SK-N-DZ (cell line): Measurements from ENCODE around the gene RNF217.
"Not testable (repeated sequence)": the region's sequence is repeated elsewhere in the genome, so short reads cannot be mapped to it uniquely, and the experiment has no call there.

Source experiments
- DNase-seq: peaks from one replicate; pipeline ENCODE4 v3.0.0-alpha.2; 2015; ENCODE audit warnings: low spot score

RNF217 gene

DNA sequence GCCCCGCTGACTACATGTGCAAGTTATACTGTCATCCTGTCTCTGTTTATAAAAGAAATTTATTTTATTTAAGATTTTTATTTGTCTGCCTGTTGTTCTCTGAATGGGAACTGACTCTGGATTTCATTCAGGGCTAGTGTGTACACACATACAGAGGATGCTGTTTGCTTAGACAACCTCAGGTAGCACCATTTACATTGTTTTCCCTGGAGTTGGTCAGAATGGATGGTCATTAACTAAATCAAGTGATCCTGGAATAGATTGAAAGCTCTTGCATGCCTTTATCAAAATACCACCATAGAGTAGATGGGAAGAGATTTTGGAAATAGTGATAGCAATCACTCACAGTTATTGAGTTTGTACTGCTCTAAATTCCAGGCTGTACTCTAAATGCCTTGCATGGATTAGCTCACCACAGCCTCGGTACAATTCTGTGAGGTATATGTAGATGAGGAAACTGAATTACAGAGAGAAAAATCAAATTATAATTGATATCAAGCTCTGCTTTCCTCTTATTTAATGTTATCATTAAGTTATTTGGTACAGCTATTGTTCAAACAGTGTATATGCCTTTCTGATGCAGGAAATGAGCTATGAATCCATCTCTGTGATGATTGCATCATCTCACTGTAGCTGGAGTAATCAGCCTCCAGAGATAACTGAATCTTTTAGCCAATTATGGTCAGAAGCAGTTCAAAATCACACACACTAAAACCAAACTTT lies 51.9 kb downstream of the RNF217 start:
- DNase-seq = no peak

DNA sequence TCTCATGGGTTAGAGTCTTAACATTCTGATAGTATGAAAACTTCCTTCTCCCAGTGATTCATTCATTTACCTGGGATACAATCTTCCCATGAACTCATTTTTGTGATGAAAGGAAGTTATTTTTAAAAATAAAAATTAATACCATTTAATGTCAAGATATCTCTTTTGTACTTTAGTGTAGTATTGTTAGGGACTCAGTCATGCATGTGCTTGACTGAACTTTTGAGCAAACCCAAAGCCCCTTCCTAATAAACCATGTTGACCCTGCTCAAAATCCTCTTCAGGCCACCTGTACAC lies 52.4 kb downstream of the RNF217 start:
- no peak for DNase-seq

DNA sequence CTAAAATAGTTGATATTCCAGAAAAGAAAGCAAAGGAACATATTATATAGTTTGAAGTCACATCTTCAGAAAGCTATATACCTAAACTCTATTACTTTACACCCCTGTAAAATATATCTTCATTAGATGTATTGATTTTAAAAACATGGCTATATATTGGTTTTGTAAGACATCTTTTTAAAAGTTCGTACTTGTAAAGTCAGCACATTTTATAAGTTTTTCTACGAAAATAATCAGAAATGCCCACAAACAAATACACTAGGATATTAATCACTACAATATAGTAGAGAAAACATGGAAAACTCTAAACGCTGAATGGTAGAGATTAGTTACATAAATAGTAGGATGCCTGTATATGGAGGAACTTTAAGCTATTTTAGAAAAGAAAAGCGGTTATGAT lies 52.9 kb downstream of the RNF217 start:
- no peak for DNase-seq

DNA sequence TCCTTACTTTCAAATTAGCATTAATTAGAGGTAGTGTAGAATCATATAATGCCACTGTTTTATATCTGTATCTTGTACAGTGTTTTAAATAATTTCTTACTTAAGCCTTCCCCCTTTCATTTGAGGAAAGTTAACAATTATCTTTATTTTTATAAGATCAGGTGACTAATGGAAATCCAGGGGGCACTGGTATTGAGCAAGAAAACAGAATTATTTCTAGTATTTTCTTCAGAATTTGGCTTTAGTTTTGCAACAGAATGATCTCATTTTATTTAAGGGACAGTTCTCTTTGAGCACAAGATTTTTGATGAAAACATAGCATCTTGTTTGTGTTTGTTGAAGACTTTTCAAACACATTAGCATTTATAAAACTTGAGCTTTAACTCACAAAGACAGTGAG lies 55.9 kb downstream of the RNF217 start:
- no peak for DNase-seq

DNA sequence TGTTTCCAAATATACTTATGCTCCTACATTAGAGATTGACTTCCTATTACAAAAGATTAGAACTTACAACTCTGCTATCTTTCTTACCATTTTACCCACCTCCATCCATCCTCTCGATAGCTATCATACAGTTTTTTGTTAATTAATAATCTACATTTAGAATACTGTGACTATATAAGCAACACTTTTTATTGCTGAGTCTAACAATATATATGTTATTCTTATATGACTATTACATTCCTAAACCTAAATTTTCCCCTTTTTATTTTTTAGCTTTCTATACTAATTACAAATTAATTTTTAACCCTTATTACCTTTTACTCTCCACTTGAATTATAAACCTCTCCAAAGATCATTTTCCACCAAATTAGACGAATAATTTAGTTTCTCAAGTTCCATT lies 57.0 kb downstream of the RNF217 start:
- DNase-seq = no peak

DNA sequence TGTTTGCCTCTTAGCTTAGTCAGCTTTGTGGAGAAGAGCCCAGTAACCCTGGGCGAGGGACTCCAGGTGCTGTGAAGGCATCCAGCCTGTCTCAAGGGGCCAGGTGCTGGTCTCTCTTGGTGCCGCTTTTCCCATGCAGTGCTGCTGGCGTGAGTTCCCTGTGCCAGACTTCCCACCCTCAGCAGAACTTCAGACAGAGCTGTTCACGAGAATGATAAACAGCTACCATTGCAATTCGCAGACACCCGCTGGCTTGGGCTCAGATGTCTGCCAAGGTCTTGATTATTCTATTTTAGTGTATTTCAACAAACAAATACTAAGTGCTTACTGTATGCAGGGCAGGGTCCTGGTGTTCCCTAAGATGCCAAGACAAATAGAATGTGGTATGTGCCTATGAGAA lies 57.7 kb downstream of the RNF217 start:
- DNase-seq = no peak

DNA sequence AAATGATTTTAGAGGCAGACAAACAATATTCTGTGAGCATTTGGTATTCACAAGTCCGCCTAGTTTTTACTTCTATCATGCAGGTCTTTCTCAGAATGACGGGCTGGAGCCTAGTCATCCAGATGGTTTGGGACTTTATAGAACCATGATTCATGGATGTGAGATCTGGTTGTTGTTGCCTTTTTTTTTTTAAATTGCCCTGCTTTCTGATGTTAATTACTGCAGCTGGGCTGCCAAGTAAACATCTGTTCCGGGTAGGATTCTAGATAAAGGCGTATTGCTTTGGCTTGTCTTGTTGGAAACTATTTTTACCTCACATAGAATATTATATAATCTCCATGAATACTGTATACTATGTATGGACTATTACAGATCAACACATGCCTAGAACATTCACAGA lies 58.1 kb downstream of the RNF217 start:
- no peak for DNase-seq

DNA sequence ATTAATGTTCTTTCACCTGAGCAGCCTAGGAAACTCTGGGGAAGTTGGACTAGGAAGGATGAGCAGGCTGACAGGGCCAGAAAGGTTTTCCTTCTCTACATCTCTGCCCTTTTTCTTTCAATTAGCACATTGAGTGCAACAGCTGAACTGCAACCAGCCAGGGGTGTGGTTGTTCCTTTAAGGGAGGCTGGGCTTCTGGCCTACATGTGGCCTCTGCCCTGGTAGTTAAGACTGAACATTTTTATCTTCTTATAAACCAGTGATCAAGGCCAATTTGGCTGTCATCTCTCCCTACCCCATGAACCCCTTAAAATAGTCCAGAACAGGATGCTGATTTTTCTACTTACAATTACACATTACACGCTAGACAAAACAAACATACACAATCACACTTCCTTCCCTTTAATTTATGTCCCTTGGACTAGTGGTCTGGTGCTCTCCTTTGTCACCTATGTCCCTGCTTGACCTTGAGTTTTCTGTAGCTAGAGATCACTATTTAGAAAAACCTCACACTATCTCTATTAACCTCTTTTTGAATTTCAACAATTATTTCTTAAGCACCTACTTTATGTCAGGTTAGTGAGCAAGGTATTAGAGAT lies 60.3 kb downstream of the RNF217 start:
- peak; percentile 6 for DNase-seq

DNA sequence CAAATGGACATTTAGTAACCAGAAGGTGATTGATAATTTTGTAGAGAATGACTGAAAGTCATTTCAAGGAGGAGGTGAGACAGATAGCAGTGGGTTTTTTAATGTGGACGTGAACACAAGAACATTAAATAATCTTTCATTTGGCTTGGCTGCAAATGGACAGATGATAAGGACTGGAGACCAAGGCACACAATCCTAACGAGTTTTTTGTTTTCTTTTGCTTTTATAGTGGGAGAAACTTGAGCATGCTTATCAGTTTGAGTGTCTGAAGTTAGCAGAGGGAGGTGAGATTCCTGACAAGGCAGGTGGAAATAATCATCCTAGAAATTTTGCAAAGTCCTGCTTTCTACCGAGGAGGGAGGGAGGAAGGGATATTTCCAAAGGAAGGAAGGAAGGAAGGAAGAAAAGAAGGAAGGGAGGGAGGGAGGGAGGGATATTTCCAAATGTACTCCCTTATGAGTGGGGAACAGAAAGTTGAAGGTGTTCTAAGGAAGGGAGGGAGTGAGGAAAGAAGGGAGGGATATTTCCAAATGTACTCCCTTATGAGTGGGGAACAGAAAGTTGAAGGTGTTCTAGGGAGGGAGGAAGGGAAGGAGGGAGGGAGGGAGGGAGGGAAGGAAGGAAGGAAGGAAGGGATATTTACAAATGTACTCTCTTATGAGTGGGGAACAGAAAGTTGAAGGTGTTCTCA lies 63.1 kb downstream of the RNF217 start:
- DNase-seq = no peak

DNA sequence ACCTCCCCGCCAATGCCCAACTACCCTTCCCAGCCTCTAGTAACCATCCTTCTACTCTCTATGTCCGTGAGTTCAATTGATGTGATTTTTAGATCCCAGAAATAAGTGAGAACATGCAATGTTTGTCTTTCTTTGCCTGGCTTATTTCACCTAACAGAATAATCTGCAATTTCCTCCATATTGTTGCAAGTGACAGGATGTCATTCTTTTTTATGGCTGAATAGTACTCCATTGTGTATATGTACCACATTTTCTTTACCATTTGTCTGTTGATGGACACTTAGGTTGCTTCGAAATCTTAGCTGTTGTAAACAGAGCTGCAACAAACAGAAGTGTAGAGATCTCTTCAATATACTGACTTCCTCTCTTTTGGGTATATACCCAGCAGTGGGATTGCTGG lies 65.0 kb downstream of the RNF217 start:
- DNase-seq = no peak

DNA sequence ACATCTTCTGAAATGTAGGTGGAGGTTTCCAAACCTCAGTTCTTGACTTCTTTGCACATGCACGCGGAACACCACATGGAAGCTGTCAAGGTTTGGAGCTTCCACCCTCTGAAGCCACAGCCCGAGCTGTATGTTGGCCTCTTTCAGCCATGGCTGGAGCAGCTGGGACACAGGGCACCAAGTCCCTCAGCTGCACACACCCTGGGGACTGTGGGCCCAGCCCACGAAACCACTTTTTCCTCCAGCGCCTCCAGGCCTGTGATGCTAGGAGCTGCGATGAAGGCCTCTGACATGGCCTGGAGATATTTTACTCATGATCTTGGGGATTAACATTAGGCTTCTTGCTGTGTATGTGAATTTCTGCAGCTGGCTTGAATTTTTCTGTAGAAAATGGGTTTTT lies 68.7 kb downstream of the RNF217 start:
- DNase-seq = no peak

DNA sequence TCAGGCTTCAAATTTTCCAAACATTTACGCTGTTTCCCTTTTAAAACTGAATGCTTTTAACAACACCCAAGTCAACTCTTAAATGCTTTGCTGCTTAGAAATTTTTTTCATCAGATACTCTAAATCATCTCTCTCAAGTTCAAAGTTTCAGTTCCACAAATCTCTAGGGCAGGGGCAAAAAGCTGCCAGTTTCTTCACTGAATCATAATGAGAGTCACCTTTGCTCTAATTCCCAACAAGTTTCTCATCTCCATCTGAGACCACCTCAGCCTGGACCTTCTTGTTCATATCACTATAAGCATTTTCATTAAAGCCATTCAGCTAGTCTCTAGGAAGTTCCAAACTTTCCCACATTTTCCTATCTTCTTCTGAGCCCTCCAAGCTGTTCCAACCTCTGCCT lies 69.1 kb downstream of the RNF217 start:
- DNase-seq = no peak

DNA sequence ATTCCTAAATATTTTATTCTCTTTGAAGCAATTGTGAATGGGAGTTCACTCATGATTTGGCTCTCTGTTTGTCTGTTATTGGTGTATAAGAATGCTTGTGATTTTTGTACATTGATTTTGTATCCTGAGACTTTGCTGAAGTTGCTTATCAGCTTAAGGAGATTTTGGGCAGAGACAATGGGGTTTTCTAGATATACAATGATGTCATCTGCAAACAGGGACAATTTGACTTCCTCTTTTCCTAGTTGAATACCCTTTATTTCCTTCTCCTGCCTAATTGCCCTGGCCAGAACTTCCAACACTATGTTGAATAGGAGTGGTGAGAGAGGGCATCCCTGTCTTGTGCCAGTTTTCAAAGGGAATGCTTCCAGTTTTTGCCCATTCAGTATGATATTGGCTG lies 72.7 kb downstream of the RNF217 start:
- not testable (repeated sequence) for DNase-seq

DNA sequence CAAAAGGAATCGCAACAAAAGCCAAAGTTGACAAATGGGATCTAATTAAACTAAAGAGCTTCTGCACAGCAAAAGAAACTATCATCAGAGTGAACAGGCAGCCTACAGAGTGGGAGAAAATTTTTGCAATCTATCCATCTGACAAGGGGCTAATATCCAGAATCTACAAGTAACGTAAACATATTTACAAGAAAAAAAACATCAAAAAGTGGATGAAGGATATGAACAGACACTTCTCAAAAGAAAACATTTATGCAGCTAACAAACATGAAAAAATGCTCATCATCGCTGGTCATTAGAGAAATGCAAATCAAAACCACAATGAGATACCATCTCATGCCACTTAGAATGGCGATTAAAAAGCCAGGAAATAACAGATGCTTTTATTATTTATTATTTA lies 74.2 kb downstream of the RNF217 start:
- DNase-seq = not testable (repeated sequence)

DNA sequence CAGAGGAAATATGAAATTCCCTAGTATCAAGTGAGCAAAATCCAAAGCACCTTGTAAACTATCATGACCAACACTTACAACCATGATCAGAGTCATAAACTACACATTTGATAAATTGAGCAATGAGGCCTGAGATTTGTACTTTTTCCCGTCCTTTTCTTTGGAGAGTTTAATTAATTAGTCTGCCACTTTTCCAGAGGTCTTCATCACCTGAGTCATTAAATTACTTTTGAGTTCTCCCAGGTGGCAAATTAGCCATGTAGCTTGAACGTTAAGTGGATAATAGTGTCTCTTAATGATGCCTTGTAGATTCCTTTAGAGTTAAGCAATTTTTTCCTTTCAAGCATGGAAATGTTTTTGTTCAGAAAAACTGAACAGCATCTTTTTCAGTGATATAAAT lies 75.6 kb downstream of the RNF217 start:
- DNase-seq = no peak

DNA sequence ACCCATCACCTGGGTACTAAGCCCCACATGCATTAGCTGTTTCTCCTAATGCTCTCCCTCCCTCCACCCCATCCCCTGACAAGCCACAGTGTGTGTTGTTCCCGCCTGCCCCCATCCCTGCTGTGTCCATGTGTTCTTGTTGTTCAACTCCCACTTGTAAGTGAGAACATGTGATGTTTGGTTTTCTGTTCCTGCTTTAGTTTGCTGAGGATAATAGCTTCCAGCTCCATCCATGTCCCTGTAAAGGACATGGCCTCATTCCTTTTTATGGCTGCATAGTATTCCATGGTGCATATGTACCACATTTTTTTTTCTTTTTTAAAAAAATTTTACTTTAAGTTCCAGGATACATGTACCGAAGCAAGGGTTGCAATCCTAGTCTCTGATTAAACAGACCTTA lies 76.7 kb downstream of the RNF217 start:
- DNase-seq = no peak

DNA sequence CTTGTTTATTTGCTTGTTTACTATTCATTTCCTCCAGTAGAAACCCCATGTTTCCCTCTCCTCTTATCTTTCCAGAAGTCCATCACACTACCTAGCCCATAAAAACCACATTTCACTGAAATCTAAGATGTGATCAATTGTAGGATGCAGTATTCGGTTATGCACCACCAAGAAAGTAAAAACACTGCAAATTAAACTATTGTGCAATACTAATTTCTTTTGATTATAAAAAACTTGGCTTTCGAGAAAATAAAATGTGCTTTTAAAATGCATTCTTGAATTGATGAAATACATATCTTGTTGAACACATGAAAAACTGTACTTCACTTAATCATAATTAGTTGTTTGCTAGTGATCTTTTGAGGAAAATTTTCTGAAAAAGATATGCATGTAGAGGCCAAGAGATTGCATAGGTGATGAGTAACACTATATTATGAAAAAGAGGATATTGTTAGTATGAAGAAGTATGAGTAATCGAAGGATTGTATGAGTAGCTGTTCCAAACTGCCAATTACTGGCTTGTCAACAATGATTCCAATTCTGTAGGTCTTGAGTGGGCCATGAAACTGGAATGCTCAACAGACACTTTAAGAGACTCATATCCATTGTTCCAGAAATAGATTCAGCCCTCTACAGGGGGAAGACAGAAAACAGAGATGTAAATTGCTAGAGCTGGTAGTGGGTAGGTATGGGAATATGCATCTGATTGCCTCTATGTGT lies 79.7 kb downstream of the RNF217 start:
- no peak for DNase-seq

DNA sequence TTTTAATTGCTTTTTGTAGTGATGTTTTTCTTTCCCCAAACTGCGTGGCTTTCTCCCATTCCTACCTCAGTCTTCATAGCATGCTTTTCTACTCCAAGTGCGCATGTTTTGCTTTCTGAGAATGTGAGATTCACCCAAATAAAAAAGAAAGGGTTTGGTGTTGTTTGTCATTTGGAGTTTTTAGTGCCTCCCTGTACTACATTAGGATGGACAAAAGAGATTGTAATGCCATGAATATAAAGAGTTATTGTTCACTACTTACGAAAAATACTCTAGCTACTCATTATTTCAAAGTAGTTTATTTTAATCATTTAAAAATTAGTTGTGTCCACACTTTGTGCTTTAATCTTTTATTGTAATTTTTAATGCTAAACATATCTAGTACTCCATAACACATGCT lies 81.8 kb downstream of the RNF217 start:
- no peak for DNase-seq

DNA sequence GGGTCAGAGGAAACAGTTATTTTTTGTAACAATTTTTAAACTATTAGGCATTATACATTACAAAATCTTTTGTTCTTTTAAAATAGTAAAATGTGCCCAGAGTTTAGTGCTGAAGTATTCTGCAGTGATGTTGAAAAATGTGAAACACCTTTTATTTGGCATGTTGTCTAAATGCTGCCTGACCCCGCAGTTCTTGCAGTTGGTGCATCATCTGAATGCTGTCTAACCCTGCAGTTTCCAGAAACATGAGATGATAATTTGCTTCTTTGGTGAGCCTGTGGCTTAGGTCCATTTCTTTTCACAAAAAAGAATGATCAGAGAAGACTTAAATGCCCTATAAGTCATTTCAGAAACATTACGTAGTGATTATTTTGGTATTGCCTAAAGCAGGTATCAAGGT lies 82.4 kb downstream of the RNF217 start:
- no peak for DNase-seq

DNA sequence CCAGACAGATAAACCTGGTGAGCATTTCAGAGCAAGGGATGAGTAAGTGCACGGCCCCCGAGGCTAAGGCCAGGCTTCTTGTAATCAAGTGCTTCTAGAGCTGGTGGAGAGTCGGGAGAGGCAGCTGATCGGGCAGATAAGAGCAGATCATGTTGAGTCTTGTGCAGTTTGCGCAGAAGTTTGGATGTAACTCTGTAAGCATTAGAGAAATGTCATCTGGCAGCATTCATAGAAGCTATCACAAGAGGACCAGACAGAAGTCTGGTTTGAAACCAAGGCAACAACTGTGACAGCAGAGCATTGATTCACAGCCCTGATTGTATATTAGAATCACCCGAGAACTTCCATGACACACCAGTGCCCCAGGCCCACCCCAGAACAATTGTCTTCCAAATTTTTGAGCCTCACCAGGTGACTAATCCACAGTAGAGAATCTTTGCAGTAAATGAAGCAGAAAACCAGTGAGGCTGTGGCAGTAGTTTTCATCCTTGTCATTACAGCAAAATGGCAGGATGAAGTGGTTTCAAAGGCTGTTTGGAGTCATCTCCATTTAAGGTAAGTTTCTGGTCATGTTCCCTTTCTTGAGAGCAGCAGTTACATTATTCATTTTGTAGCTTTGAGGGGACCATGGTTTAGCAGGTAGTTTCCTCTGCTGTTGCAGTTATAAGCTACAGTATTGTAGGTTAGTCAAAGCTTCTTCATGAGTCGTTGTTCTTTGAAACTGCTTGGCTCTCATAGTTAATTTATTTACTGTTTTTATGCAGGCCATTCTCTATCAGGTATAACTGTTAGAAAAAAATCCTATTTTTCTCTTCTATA lies 84.1 kb downstream of the RNF217 start:
- DNase-seq = peak; percentile 41

DNA sequence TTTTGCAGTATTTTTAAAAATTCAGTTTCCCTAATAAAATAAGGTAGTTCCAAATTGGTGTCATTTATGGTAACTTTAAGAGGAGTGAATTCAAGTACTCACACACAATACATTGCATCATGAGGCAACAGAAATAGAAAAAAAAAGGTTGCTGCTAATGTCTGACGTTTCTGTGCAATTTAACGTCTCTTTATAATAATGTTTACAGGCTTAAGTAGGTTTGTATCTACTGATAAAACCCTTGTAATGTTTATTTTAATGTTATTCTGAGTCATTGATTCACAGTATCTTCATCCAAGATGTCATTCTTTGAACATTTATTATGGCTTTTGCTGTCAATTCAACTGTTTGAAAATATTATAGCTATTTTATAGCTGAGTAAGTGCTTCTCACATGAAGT lies 86.0 kb downstream of the RNF217 start:
- no peak for DNase-seq
